Neural crest cell (in vitro differentiated cells): Measurements from ENCODE around the gene GABRG3. TPM values are rescaled to one million over a fixed set of nuclear protein-coding genes. Genes with fewer than 3 reads are reported as not detected.

Source experiments
- DNase-seq: peaks from one replicate; pipeline ENCODE4 v3.0.0; 2021; ENCODE audit warnings: low read depth, mixed read lengths, low spot score
- H3K27ac Mint-ChIP-seq: one replicate; pipeline ENCODE4 v1.8.0; 2021; ENCODE audit warnings: mild to moderate bottlenecking, mixed read lengths; ENCODE audit not compliant: unreplicated experiment
- H3K27me3 Mint-ChIP-seq: 2 replicates; pipeline ENCODE4 v1.8.0; 2021; ENCODE audit warnings: low read depth, mild to moderate bottlenecking, mixed read lengths
- H3K36me3 Mint-ChIP-seq: 2 replicates; pipeline ENCODE4 v1.8.0; 2021; ENCODE audit warnings: low read depth, mild to moderate bottlenecking, mixed read lengths
- H3K4me1 Mint-ChIP-seq: 2 replicates; pipeline ENCODE4 v1.8.0; 2021; ENCODE audit warnings: mixed read lengths
- H3K4me3 Mint-ChIP-seq: one replicate; pipeline ENCODE4 v1.8.0; 2021; ENCODE audit warnings: mild to moderate bottlenecking, mixed read lengths
- H3K9me3 Mint-ChIP-seq: 2 replicates; pipeline ENCODE4 v1.8.0; 2021; ENCODE audit warnings: mixed read lengths
- CTCF ChIP-seq: fragments of 200-600 bp; sonication (generic); conservative IDR thresholded peaks from 2 replicates; pipeline ENCODE4 v1.5.0; 2021; ENCODE audit warnings: antibody characterized with exemption, mild to moderate bottlenecking
- total RNA-seq: library from RNA; stranded (reverse); gene quantifications from 2 replicates; pipeline ENCODE4 v1.2.1, GENCODE V29; 2021

The GABRG3 gene
- total RNA-seq, 1 donor from 2014 or later, result 4.5 TPM

- Mint-ChIP-seq H3K9me3 (no peaks in the 10 kb centered on the region), H3K27ac (no peak overlapping the region), H3K27me3 (no peaks in the 10 kb centered on the region), H3K4me3 (no peak overlapping the region), H3K36me3 (no peaks in the 10 kb centered on the region), H3K4me1 (no peaks in the 10 kb centered on the region)
- no peak for DNase-seq
- no peak for TF ChIP-seq CTCF
These were observed 488.9 kb downstream of the GABRG3 start for GRCh38 chr15:27459836-27460235.

- Mint-ChIP-seq H3K4me1 (no peaks in the 10 kb centered on the region), H3K36me3 (no peaks in the 10 kb centered on the region), H3K27ac (no peak overlapping the region), H3K9me3 (no peaks in the 10 kb centered on the region), H3K27me3 (no peaks in the 10 kb centered on the region), H3K4me3 (no peak overlapping the region)
- TF ChIP-seq CTCF, result no peak
- DNase-seq, result no peak
These were observed 490.2 kb downstream of the GABRG3 start for GRCh38 chr15:27461181-27461580.

- Mint-ChIP-seq H3K4me3 (no peak overlapping the region), H3K4me1 (no peaks in the 10 kb centered on the region), H3K9me3 (no peaks in the 10 kb centered on the region), H3K27ac (no peak overlapping the region), H3K36me3 (no peaks in the 10 kb centered on the region), H3K27me3 (no peaks in the 10 kb centered on the region)
- TF ChIP-seq CTCF, result no peak
- no peak for DNase-seq
These were observed 492.6 kb downstream of the GABRG3 start for GRCh38 chr15:27463525-27464088.

- Mint-ChIP-seq H3K4me3 (no peak overlapping the region), H3K27ac (no peak overlapping the region), H3K9me3 (no peaks in the 10 kb centered on the region), H3K4me1 (no peaks in the 10 kb centered on the region), H3K27me3 (no peaks in the 10 kb centered on the region), H3K36me3 (no peaks in the 10 kb centered on the region)
- DNase-seq, result no peak
- TF ChIP-seq CTCF, result no peak
These were observed 494.1 kb downstream of the GABRG3 start for GRCh38 chr15:27464941-27465612.

GRCh38 chr15:27466758-27467157 is 495.8 kb downstream of the GABRG3 start:
- TF ChIP-seq CTCF, result no peak
- no peaks in the 10 kb centered on the region for H3K36me3 Mint-ChIP-seq
- H3K27me3 Mint-ChIP-seq, result no peaks in the 10 kb centered on the region
- no peak overlapping the region for H3K4me3 Mint-ChIP-seq
- peaks cover 6% of the 10 kb centered on the region for H3K9me3 Mint-ChIP-seq
- H3K4me1 Mint-ChIP-seq, result no peaks in the 10 kb centered on the region
- DNase-seq, result no peak
- no peak overlapping the region for H3K27ac Mint-ChIP-seq
